GM18951 (cell line): ENCODE measurements around the gene LHPP.

Experiments used
- POLR2A ChIP-seq: IDR thresholded peaks from 4 replicates; pipeline ENCODE4 v1.6.1; 2011; ENCODE audit warnings: mild to moderate bottlenecking; ENCODE audit not compliant: insufficient read length, insufficient read depth; ENCODE audit errors: extremely low read depth
- in situ Hi-C: fragments of 300-500 bp; cut with MboI; formaldehyde crosslinking; loops from one replicate; pipeline ENCODE4 v1.12.0; 2022; ENCODE audit warnings: low sequenced_read_pairs, mixed read lengths, inconsistent platforms; ENCODE audit not compliant: unreplicated experiment

The LHPP gene

GRCh38 chr10:124650820-124651401, 189.3 kb downstream of the LHPP start:
- in situ Hi-C loops: no loop called here

GRCh38 chr10:124651402-124651891, 189.8 kb downstream of the LHPP start:
- in situ Hi-C loops: no loop called here
- no peak for TF ChIP-seq POLR2A

More at GRCh38 chr10:124650820-124651401, 189.3 kb downstream of the LHPP start:
- TF ChIP-seq POLR2A: no peak

GRCh38 chr10:124652200-124652599, 190.6 kb downstream of the LHPP start:
- no peak for TF ChIP-seq POLR2A
- in situ Hi-C loops: no loop called here

- no peak for TF ChIP-seq POLR2A
- in situ Hi-C loops: no loop called here
These were observed 191.1 kb downstream of the LHPP start for GRCh38 chr10:124652701-124653100.

GRCh38 chr10:124653311-124653710, 191.7 kb downstream of the LHPP start:
- TF ChIP-seq POLR2A: no peak
- in situ Hi-C loops: no loop called here

- TF ChIP-seq POLR2A: no peak
- in situ Hi-C loops: no loop called here
These were observed 192.4 kb downstream of the LHPP start for GRCh38 chr10:124653811-124654651.

- in situ Hi-C loops: no loop called here
- no peak for TF ChIP-seq POLR2A
These were observed 193.1 kb downstream of the LHPP start for GRCh38 chr10:124654686-124655085.

- TF ChIP-seq POLR2A: no peak
- in situ Hi-C loops: no loop called here
These were observed 193.8 kb downstream of the LHPP start for GRCh38 chr10:124655191-124656112.

- in situ Hi-C loops: no loop called here
- TF ChIP-seq POLR2A: no peak
These were observed 194.5 kb downstream of the LHPP start for GRCh38 chr10:124656113-124656490.

- TF ChIP-seq POLR2A: no peak
- in situ Hi-C loops: no loop called here
These were observed 194.9 kb downstream of the LHPP start for GRCh38 chr10:124656541-124656940.

GRCh38 chr10:124657806-124658205, 196.2 kb downstream of the LHPP start:
- in situ Hi-C loops: no loop called here
- TF ChIP-seq POLR2A: no peak

GRCh38 chr10:124658591-124659242, 197.1 kb downstream of the LHPP start:
- in situ Hi-C loops: no loop called here
- no peak for TF ChIP-seq POLR2A
